HG03196 (cell line): ENCODE data around the gene SERHL2.
"Not testable (repeated sequence)": the region's sequence is repeated elsewhere in the genome, so short reads cannot be mapped to it uniquely, and the experiment has no call there.

Experiments
- ATAC-seq: cut with Tn5 transposase; IDR thresholded peaks from one replicate; pipeline ENCODE4 v1.9.1; 2021; ENCODE audit not compliant: unreplicated experiment

Gene SERHL2

GRCh38 chr22:42603427-42603826, 49.7 kb downstream of the SERHL2 start:
- no peak for ATAC-seq

- ATAC-seq: no peak
Observed at GRCh38 chr22:42604403-42604802, 50.6 kb downstream of the SERHL2 start.

GRCh38 chr22:42607641-42608040, 53.9 kb downstream of the SERHL2 start:
- not testable (repeated sequence) for ATAC-seq

GRCh38 chr22:42608136-42608822, 54.5 kb downstream of the SERHL2 start:
- ATAC-seq: no peak

GRCh38 chr22:42608823-42609361, 55.1 kb downstream of the SERHL2 start:
- no peak for ATAC-seq

- ATAC-seq: no peak
Observed at GRCh38 chr22:42610186-42610585, 56.4 kb downstream of the SERHL2 start.

GRCh38 chr22:42611051-42611450, 57.3 kb downstream of the SERHL2 start:
- no peak for ATAC-seq

GRCh38 chr22:42612336-42612735, 58.6 kb downstream of the SERHL2 start:
- ATAC-seq: no peak

- ATAC-seq: no peak
Observed at GRCh38 chr22:42613872-42614301, 60.1 kb downstream of the SERHL2 start.

- peak; percentile 68 for ATAC-seq
Observed at GRCh38 chr22:42614312-42615091, 60.7 kb downstream of the SERHL2 start, which contains the start of gene POLDIP3. TSS of gene POLDIP3 (minus strand) at chr22:42614883. CDS start at chr22:42614857, 26 bp downstream.

GRCh38 chr22:42615092-42615859, 61.5 kb downstream of the SERHL2 start:
- peak; percentile 58 for ATAC-seq

GRCh38 chr22:42615860-42616175, 62.1 kb downstream of the SERHL2 start:
- ATAC-seq: not testable (repeated sequence)

GRCh38 chr22:42617155-42617983, 63.6 kb downstream of the SERHL2 start:
- ATAC-seq: no peak

- no peak for ATAC-seq
Observed at GRCh38 chr22:42619261-42620063, 65.7 kb downstream of the SERHL2 start.

GRCh38 chr22:42620084-42620483, 66.3 kb downstream of the SERHL2 start:
- no peak for ATAC-seq

- no peak for ATAC-seq
Observed at GRCh38 chr22:42621505-42622002, 67.8 kb downstream of the SERHL2 start.

- ATAC-seq: no peak
Observed at GRCh38 chr22:42622061-42622710, 68.4 kb downstream of the SERHL2 start.

GRCh38 chr22:42623301-42623751, 69.6 kb downstream of the SERHL2 start:
- ATAC-seq: no peak
